HG02973 (cell line): ENCODE measurements around the gene UNC5C.

Source experiments
- ATAC-seq: cut with Tn5 transposase; IDR thresholded peaks from one replicate; pipeline ENCODE4 v1.9.1; 2021; ENCODE audit warnings: moderate library complexity; ENCODE audit not compliant: unreplicated experiment

Gene UNC5C

GRCh38 chr4:95283320-95283719 lies 265.5 kb downstream of the UNC5C start:
- ATAC-seq: no peak

GRCh38 chr4:95272797-95273196 lies 276.0 kb downstream of the UNC5C start:
- no peak for ATAC-seq

- no peak for ATAC-seq
Measured at GRCh38 chr4:95272036-95272435, 276.7 kb downstream of the UNC5C start.

GRCh38 chr4:95268819-95269565 lies 279.8 kb downstream of the UNC5C start:
- ATAC-seq: no peak

GRCh38 chr4:95267081-95267480 lies 281.7 kb downstream of the UNC5C start:
- no peak for ATAC-seq

- no peak for ATAC-seq
Measured at GRCh38 chr4:95265814-95266740, 282.7 kb downstream of the UNC5C start.

- no peak for ATAC-seq
Measured at GRCh38 chr4:95264843-95265242, 283.9 kb downstream of the UNC5C start.

GRCh38 chr4:95263960-95264359 lies 284.8 kb downstream of the UNC5C start:
- ATAC-seq: no peak

- no peak for ATAC-seq
Measured at GRCh38 chr4:95263391-95263790, 285.4 kb downstream of the UNC5C start.

GRCh38 chr4:95256108-95256835 lies 292.5 kb downstream of the UNC5C start:
- ATAC-seq: no peak

GRCh38 chr4:95255396-95256107 lies 293.2 kb downstream of the UNC5C start:
- no peak for ATAC-seq

GRCh38 chr4:95251568-95251967 lies 297.2 kb downstream of the UNC5C start:
- ATAC-seq: no peak

GRCh38 chr4:95250544-95251137 lies 298.1 kb downstream of the UNC5C start:
- no peak for ATAC-seq

- no peak for ATAC-seq
Measured at GRCh38 chr4:95249426-95250021, 299.2 kb downstream of the UNC5C start.

- no peak for ATAC-seq
Measured at GRCh38 chr4:95248720-95249425, 299.9 kb downstream of the UNC5C start.

- no peak for ATAC-seq
Measured at GRCh38 chr4:95243892-95244291, 304.9 kb downstream of the UNC5C start.

GRCh38 chr4:95238554-95238953 lies 310.2 kb downstream of the UNC5C start:
- no peak for ATAC-seq

GRCh38 chr4:95232358-95233156 lies 316.2 kb downstream of the UNC5C start:
- ATAC-seq: no peak

- ATAC-seq: no peak
Measured at GRCh38 chr4:95231681-95232080, 317.1 kb downstream of the UNC5C start.
